GM19455 (cell line): ENCODE results near the gene IL17REL.
"Not testable (repeated sequence)": the region's sequence is repeated elsewhere in the genome, so short reads cannot be mapped to it uniquely, and the experiment has no call there.

Experiments used
- ATAC-seq: cut with Tn5 transposase; IDR thresholded peaks from one replicate; pipeline ENCODE4 v1.9.1; 2021; ENCODE audit not compliant: unreplicated experiment

The IL17REL gene

DNA sequence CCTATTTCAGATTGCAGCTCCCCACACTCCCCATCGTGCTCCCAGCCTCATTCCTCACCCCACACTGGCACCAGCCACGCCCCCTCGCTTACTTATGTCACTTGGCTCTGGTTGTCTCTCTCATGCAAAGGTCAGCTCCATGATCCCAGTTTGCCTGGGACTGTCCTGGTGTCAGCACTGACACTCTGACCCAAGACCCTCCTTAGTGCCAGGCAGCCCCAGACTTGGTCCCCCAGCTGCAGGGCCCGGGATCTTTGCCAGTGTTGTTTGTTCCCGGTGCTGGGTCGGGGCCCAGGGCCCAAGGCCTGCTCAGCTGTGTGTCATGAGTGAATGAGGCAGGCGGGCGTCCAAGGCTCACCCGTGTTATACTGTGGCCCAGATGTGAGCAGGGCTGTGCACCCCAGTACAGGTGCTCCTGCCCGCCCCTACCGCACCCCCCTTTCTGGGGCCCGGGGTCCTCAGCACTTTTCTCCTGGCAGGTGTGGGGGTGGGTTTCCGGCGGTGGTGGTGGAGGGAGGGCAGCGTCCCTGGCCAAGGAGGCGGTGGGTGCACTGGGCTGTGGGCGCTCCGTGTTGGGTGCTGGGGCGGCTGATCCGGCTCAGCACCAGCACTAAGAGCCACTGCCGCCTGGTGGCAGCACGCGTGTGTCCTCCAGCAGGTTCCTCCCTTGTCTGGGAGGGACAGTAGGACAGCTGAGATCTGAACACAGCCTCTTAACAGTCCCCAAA, 19.5 kb downstream of the IL17REL start:
- ATAC-seq, result no peak

DNA sequence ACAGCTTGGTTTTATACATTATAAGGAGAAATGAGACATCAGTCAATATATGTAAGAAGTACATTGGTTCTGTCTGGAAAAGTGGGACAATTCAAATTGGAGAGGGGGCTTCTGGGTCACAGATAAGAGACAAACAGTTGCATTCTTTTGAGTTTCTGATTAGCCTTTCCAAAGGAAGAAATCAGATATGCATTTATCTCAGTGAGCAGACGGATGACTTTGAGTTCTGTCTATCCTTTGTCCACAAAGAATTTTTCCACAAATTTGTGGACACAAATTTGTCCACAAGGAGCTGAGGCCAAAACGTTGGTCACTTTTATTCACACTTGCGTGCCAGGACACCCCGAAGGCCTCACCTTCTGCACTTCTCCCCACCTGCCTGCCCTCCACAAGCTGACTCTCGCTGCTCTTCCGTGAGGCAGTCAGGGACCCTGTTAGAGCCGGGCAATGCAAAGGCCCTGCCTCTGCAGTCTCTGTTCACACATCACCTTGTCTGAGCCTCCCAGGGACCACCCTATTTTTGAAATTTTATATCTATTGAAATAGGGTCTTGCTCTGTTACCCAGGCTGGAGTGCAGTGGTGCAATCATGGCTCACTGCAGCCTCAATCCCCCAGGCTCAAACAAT, 20.5 kb downstream of the IL17REL start:
- no peak for ATAC-seq

DNA sequence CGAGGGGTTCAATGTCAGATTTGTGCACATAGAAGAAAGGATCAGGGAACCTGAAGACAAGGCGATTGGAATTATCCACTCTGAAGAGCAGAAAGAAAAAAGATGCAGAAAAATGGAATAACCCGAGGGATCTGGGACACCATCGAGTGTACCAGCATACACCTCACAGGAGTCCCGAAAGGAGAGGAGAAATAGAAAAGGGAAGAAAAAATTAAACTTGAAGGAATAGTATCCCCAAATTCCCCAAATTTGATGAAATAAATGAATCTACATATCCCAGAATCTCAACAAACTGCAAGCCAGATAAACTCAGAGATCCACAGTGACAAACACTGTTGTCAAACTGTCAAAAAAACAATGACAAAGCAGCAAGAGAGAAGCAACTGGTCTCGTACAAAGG, 21.4 kb downstream of the IL17REL start:
- no peak for ATAC-seq

DNA sequence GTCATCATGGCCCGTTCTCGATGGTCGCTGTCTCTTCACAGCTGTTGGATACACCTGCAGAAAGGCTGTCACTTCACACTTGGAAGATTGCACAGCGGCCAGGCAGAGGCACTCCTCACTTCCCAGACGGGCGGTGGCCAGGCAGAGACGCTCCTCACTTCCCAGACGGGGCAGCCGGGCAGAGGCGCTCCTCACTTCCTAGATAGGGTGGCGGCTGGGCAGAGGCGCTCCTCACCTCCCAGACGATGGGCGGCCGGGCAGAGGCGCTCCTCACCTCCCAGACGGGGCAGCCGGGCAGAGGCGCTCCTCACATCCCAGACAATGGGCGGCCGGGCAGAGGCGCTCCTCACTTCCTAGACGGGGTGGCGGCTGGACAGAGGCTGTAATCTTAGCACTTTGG, 22.7 kb downstream of the IL17REL start:
- not testable (repeated sequence) for ATAC-seq

DNA sequence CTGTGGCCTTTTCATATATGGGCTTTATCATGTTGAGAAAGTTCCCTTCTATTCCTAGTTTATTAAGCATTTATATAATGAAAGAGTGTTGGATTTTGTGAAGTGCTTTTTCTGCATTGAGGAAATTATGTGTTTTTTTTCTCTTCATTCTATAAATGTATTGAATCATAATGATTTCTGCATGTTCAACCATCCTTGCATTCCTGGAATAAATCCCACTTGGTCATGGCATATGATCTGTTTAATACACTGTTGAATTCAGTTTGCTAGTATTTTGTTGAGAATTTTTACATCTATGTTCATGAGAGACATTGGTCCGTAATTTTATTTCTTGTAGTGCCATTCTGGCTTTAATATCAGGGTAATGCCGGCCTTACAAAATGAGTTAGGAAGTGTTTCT, 26.2 kb downstream of the IL17REL start:
- no peak for ATAC-seq

DNA sequence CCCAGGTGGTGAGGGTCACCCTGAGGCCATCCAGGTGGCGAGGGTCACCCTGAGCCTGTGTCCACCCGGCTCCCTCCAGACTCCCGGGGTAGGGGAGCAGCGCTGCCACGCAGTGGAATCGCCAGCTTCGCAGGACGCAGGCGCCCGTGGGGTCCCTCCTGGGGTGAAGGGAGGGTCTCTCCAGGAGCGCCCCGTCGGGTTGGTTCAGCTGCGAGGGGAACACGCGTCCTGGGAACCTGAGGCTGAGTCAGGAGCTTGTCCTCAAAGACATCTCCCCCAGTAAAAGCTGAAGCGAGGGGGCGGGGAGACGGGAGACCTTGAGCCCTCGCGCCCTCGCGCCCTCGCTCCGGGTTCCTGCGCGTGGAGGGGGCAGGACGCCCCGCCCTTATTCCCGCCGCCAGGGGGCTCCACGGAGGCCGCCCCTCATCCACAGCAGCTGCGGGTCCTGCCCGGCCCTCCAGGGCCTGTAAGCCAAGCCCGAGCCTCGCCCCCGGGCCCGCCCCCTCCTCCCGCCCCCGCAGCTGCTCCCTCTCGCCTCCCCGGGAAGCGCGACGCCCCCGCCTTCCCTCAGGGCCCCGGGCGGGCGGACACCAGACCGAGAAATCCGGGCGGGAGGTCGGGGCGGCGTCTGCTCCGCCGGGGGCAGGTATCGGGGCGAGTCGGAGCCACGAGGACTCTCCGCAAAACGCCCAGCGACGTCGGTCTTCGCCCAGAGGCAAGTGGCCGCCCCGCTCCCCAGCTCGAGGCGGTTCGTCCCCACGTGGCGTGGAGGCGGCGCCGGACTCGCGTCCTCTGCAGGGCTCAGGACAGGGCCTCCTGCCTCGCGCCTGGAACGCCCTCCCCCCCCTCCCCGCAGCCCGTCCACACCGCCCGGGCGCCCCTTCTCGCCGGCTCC, 29.2 kb downstream of the IL17REL start:
- no peak for ATAC-seq

DNA sequence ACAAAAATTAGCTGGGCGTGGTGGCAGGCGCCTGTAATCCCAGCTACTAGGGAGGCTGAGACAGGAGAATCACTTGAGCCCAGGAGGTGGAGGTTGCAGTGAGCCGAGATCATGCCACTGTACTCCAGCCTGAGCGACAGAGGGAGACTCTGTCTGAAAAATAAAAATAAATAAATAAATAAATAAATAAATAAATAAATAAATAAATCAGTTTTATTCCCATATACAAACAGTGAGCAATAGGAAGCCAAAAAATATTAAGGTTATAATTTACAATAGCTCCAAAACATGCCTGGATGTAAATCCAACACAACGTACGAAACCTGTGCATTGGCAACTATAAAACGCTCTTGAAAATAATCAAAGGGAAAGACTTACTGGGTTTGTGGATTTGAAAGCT, 30.8 kb downstream of the IL17REL start:
- not testable (repeated sequence) for ATAC-seq

DNA sequence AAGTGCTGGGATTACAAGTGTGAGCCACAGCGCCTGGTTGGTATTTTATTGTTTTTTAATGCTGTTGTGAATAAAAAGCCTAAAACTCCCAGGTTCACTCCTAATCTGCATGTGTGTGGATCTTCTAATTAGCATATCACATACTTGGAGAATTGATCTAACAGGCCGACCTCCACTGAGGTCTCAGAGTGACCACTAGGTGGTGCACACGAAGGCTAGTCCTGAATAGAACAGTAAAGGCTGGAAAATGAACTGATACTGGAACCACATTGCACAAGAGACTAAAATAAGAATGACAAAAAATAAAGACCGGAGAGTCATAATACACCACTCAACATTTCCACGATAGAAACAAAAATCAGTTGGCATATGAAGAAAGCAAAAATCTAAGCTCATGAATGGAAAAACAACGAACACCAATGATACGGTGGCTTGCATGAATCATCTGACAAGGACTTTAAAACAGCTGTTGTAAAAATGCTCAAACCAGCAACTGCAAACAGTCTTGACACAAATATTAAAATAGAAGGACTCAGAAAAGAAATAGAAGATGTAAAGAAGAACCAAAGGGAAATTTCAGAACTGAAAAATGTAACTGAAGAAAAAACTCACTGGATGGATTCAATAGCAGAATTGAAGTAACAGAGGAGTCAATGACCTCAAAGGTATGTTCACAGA, 32.8 kb downstream of the IL17REL start:
- no peak for ATAC-seq

DNA sequence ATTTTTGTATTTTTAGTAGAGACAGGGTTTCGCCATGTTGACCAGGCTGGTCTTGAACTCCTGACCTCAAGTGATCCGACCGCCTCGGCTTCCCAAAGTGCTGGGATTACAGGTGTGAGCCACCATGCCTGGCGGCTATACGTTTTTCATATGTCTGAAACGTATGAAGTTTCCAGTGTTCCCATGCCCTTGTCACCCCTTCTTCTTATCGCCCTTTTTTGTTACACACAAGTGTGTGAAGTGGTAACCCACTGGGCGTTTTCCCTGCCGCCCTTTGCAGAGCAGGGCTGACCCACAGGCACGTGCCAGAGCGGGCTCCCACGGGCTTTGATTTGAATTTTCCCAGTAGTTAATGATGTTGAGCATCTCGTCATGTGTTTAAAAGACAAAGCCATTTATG, 35.0 kb downstream of the IL17REL start:
- no peak for ATAC-seq

DNA sequence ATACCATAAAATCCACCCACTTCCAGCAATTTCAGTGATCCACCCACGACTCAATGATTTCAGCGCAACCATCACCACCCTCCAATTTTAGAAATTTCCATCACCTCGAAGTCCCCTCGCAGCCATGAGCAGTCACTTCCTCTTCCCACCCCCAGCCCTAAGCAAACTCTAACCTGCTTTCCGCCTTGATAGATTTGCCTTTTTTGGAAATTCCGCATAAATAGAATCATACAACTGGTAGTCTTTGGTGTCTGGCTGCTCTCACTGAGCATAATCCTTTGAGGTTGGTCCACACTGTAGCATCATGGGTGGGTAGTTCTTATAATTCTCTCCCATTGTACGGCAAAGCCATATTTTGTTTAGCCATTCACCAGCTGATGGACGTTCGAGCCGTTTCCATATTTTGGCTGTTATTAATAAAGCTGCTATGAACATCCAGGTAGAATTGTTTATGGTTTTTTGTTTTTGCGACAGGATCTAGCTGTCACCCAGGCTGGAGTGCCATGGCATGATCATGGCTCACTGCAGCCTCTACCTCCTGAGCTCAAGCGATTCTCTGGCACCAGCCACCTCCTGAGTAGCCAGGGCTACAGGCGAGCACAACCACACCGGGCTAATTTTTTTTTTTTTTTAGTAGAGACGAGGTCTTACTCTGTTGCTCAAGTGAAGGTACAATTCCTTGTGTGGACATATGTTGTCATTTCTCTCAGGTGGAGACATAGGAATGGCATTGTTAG, 36.0 kb downstream of the IL17REL start:
- no peak for ATAC-seq

DNA sequence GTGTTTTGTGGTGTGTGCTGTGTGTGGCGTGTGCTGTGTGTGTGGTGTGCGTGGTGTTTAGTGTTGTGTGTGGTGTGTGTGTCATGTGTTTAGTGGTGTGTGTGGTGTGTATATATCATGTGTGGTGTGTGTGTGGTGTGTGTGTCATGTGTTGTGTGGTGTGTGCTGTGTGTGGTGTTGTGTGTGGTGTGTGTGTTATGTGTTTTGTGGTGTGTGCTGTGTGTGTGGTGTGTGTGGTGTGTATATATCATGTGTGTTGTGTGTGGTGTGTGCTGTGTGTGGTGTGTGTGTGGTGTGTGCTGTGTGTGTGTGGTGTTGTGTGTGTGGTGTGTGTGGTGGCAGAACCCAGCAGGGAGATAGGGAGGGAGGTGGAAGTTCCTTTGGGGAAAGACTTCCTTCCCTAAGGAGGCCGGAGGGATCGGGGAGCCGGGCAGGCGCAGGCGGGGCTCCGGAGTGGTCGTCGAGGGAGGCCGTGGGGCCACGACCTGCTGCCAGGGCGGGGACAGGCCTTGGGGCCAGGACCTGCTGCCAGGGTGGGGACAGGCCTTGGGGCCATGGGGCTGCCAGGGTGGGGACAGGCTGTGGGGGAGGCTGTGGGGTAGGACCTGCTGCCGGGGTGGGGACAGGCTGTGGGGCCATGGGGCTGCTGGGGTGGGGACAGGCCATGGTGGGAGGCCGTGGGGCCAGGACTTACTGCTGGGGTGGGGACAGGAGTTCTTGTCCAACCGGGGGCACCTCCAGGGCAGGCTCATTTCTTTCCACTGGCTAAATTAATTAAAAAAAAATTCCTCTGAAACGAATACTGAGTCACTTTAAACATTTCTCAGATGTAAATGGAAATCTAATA, 36.8 kb downstream of the IL17REL start:
- ATAC-seq, result no peak

DNA sequence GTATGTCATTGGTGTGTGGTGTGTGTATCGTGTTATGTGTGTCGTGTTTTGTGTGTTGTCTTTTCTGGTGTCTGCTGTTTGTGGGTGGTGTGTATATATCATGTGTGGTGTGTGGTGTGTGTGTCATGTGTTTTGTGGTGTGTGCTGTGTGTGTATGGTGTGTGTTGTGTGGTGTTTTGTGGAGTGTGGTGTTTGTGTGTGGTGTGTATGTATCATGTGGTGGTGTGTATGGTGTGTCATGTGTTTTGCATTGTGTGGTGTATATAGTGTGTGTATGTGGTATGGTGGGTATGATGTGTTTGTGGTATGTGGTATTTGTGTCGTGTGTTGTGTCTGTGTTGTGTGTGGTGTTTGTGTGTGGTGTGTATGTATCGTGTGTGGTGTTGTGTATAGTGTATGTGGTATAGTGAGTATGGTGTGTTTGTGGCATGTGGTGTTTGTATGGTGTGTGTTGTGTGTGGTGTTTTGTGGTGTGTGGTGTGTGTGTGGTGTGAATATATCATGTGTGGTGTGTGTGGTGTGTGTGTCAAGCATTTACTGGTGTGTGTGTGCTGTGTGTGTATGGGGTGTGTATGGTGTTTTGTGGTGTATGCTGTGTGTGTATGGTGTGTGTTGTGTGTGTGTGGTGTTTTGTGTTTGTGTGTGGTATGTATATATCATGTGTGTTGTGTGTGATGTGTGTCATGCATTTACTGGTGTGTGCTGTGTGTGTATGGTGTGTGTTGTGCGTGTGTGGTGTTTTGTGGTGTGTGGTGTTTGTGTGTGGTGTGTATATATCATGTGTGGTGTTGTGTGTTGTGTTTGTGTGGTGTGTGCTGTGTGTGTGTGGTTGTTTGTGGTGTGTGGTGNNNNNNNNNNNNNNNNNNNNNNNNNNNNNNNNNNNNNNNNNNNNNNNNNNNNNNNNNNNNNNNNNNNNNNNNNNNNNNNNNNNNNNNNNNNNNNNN, 39.3 kb downstream of the IL17REL start:
- ATAC-seq, result no peak

DNA sequence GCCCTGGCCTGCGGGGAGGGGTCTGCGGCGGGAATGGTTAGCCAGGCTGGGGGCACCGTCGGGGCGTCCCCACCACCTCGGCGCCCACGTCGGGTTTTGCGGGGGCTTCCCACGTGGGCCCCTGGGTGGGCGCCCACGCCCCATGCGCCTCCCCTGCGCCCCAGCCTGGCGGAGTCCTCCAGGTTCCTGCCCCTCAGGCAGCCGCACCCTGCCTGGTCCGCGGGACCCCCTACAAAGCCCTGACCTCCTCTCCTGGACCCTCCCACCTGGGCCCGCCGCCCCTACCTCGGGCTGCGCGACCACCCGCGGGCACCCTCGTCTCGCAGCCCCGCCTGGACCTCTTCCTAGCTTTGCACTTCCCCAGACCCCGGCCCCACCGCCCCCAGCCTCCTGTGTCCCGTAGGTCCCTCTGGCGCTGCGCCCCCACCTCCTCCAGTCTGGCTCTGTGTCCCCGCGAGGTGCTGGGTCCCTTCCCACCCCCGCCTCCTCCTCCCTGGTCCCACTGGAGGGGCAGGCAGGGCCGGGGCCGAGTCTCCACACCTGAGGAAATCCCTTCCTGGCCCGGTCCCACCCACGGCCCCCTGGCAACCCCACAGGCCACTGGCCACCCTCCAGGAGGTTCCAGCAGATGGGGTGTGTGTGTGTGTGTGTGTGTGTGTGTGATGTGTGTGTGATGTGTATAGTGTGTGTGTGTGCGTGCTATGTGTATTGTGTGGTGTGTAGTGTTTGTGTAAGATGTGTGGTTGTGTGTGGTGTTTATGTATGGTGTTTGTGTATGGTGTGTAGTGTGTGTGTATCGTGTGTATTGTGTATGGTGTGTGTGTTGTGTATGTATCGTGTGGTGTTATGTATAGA, 40.2 kb downstream of the IL17REL start:
- ATAC-seq, result no peak

DNA sequence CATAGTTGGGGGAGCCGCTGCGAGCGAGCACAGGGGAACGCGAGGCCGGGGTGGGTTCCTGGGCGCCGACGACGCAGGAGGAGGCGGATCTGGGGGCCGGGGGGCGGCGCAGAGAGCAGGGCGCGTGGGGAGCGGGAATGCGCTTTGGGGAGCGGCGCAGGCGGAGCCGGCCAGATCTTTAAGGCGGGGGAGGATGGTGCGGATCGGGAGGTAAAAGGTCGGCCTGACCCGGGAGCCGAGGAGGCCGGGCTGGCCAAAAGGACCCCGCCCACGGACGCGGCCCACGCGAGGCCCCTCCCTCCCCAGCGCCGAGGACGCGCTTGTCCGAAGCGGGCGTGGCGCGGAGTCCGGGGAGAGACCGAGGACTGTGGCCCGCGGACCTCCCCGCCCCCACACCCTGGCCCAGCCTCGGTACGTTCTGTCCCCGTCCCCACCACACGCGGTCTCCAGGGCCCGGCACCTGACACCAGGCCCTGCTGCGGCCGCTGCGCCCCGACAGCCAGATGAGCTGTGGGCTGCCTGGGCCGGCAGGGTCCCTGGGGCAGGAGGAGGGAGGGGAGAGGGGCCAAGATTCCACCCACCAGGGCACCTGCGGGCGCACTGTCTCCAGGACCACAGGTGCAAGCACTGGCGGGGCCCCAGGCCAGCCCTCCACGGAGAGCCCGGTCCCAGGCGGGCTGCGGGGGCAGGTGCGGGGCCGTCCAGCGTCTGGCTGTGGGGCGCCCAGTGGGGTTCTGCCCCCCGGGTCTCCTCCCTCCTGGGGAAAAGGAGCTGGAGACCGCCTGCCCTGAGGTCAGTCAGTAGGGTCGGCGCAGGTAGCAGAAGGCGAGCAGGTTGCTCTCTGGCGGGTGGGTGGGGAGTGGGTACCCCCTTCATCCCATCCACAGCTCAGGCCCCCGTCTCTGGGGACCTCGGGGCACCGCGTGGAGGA, 41.1 kb downstream of the IL17REL start:
- ATAC-seq, result peak; percentile 25

DNA sequence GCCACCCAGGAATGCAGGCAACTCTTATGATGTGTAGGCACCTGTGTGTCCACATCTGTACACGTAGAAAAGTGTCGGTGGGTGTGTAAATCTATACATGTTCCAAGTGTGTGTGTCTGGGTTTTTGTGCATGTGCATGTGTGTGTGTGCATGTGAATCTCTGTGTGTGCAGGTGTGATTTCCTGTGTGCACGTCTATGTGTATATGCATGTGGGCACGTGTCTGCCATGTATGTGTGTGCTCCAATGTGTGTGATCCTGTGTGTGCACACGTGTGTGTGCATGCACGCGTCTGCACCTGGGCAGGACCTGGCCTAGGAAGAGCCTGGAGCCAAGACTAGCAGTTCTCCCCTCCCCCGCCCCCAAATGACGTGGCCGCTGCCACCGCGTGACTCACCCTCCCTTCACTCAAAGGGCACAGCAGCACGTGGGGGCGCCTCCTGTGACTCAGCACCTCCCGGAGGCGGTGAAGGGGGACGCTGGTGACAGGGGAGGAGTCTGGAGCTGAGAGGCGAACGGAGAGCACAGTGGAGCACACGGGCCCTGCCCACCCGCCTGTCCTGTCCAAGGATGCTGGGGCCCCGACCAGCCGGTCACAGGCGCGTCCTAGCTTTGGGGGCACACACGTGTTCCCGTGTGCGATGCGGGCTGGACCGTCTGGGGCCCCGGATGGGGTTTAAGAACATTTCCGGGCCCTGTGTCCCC, 41.9 kb downstream of the IL17REL start:
- peak; percentile 46 for ATAC-seq
